Motor neuron (in vitro differentiated cells): Measurements from ENCODE around the gene PCDHGA2. TPM values are rescaled to one million over a fixed set of nuclear protein-coding genes. Genes with fewer than 3 reads are reported as not detected.

ENCODE experiments used
- ATAC-seq, 8 experiments: fragments of 200-7000 bp; cut with Tn5 transposase; replicated peaks in 6 of 8; 2 replicates each; pipeline ENCODE4 v1.8.0; 2021; ENCODE audit warnings: mild to moderate bottlenecking in 8 of 8, moderate library complexity in 8 of 8
- H3K27ac ChIP-seq, 2 donors: fragments of 250-450 bp; sonication (Bioruptor Pico); 2 replicates each; pipeline ENCODE4 v1.9.0; 2021; ENCODE audit warnings: antibody characterized with exemption in 2 of 2, mild to moderate bottlenecking in 2 of 2, moderate library complexity in 1 of 2
- H3K4me1 ChIP-seq, 2 donors: fragments of 250-450 bp; sonication (Bioruptor Pico); replicated peaks in 1 of 2; 2 replicates each; pipeline ENCODE4 v1.6.1; 2021; ENCODE audit warnings: antibody characterized with exemption in 2 of 2, mild to moderate bottlenecking in 2 of 2, moderate library complexity in 1 of 2
- H3K4me3 ChIP-seq, 5 donors: fragments of 250-450 bp; sonication (Bioruptor Pico); 2 replicates each; pipeline ENCODE4 v1.9.0; 2021; ENCODE audit warnings: antibody characterized with exemption in 5 of 5, mild to moderate bottlenecking in 5 of 5, moderate library complexity in 4 of 5
- WGBS, 10 experiments: fragments of 450-650 bp; shearing (Covaris generic); methylation state at CpG; one replicate each; pipeline ENCODE4 v1.0.0; 2022; 5-methylcytosine and 5-hydroxymethylcytosine counted together
- in situ Hi-C, 9 experiments: fragments of 400-800 bp; cut with MboI; loops; one replicate each; pipeline ENCODE4 v1.15.0; 2021; ENCODE audit warnings: low sequenced_read_pairs in 9 of 9, low pct_unique_long_range_greater_than_20kb in 2 of 9; ENCODE audit not compliant: unreplicated experiment in 9 of 9
- total RNA-seq, 8 experiments: library from RNA; unstranded; fragments of 300-600 nt; gene quantifications; 2 replicates each; pipeline versions ENCODE4 v1.2.3 to v1.2.4, GENCODE V29; 2022

PCDHGA2 gene
- total RNA-seq, 8 experiments from 2014 or later, result 0.16 to 1.5 (median 0.34) TPM

GRCh38 chr5:141356133-141356532, 17.6 kb downstream of the PCDHGA2 start:
- in situ Hi-C loops, result no loop called here
- no peak for ATAC-seq

GRCh38 chr5:141356950-141357349, 18.4 kb downstream of the PCDHGA2 start:
- no peak overlapping the region for H3K4me3 ChIP-seq
- in situ Hi-C loops, result no loop called here
- WGBS, 10 experiments, result 51 to 90% methylated on average over 2 to 6 of the region's 19 CpGs; no CpG with 5 or more reads in 8 of the 10 experiments
- no peaks in the 10 kb centered on the region for H3K4me1 ChIP-seq
- H3K27ac ChIP-seq, result no peak overlapping the region
- no peak for ATAC-seq

More at GRCh38 chr5:141356133-141356532, 17.6 kb downstream of the PCDHGA2 start:
- H3K27ac ChIP-seq, result no peak overlapping the region
- 34 to 92% (median 78%) methylated on average over 2 to 4 of the region's 5 CpGs; no CpG with 5 or more reads in 4 of the 10 experiments for WGBS, 10 experiments
- no peak overlapping the region for H3K4me3 ChIP-seq
- H3K4me1 ChIP-seq, result no peaks in the 10 kb centered on the region

GRCh38 chr5:141359790-141360426, 21.3 kb downstream of the PCDHGA2 start, which contains the start of gene PCDHGB2:
Gene PCDHGB2 (plus strand): TSS chr5:141359994. CDS start chr5:141360136, 142 bp downstream.
- in situ Hi-C loops, result no loop called here
- no peak within 1 kb of the TSS for H3K27ac ChIP-seq
- H3K4me3 ChIP-seq, result no peak within 1 kb of the TSS
- WGBS, 10 experiments, result 3 to 92% (median 57%) methylated on average over 4 to 22 of the region's 24 CpGs
- no peak for ATAC-seq
- no peaks in the 10 kb centered on the region for H3K4me1 ChIP-seq

- 0 to 95% (median 84%) methylated on average over 1 to 15 of the region's 15 CpGs for WGBS, 10 experiments
- no peak overlapping the region for H3K27ac ChIP-seq
- no peak overlapping the region for H3K4me3 ChIP-seq
- in situ Hi-C loops, result no loop called here
- no peaks in the 10 kb centered on the region for H3K4me1 ChIP-seq
- no peak for ATAC-seq
Observed at GRCh38 chr5:141360685-141361084, 22.1 kb downstream of the PCDHGA2 start.

GRCh38 chr5:141362719-141363118, 24.2 kb downstream of the PCDHGA2 start:
- Histone ChIP-seq H3K27ac (no peak overlapping the region), H3K4me3 (no peak overlapping the region), H3K4me1 (no peaks in the 10 kb centered on the region)
- ATAC-seq, result no peak
- in situ Hi-C loops, result no loop called here

GRCh38 chr5:141363952-141364660, 25.5 kb downstream of the PCDHGA2 start, which contains the start of gene PCDHGA5:
Gene PCDHGA5 (plus strand): TSS chr5:141364162. CDS start chr5:141364331, 169 bp downstream.
- peak in 1 of 8 experiments; percentile 48 for ATAC-seq
- H3K4me3 ChIP-seq, result no peak within 1 kb of the TSS
- WGBS, 10 experiments, result 0 to 95% (median 90%) methylated on average over 3 to 29 of the region's 34 CpGs
- no peaks in the 10 kb centered on the region for H3K4me1 ChIP-seq
- in situ Hi-C loops, result no loop called here
- H3K27ac ChIP-seq, result no peak within 1 kb of the TSS

GRCh38 chr5:141366016-141366896, 27.7 kb downstream of the PCDHGA2 start:
- no peak overlapping the region for H3K27ac ChIP-seq
- H3K4me1 ChIP-seq, result no peaks in the 10 kb centered on the region
- 29 to 96% (median 88%) methylated on average over 5 to 20 of the region's 46 CpGs for WGBS, 10 experiments
- no peak for ATAC-seq
- H3K4me3 ChIP-seq, result no peak overlapping the region
- in situ Hi-C loops, result no loop called here

GRCh38 chr5:141369994-141370848, 31.7 kb downstream of the PCDHGA2 start, which contains the start of gene PCDHGB3:
Gene PCDHGB3 (plus strand): TSS chr5:141370242. CDS start chr5:141370395, 153 bp downstream.
- H3K4me3 ChIP-seq, result no peak within 1 kb of the TSS
- peak in 3 of 8 experiments; percentile 48 to 99 (median 83) for ATAC-seq
- H3K4me1 ChIP-seq, result no peaks in the 10 kb centered on the region
- 3 to 90% (median 85%) methylated on average over 7 to 22 of the region's 32 CpGs for WGBS, 10 experiments
- no peak within 1 kb of the TSS for H3K27ac ChIP-seq
- in situ Hi-C loops, result no loop called here

GRCh38 chr5:141371572-141372475, 33.3 kb downstream of the PCDHGA2 start:
- H3K4me1 ChIP-seq, result no peaks in the 10 kb centered on the region
- ATAC-seq, result no peak
- 27 to 100% (median 86%) methylated on average over 3 to 24 of the region's 69 CpGs; no CpG with 5 or more reads in 2 of the 10 experiments for WGBS, 10 experiments
- no peak overlapping the region for H3K27ac ChIP-seq
- in situ Hi-C loops, result no loop called here
- H3K4me3 ChIP-seq, result no peak overlapping the region

- 0 to 97% (median 86%) methylated on average over 1 to 25 of the region's 27 CpGs; no CpG with 5 or more reads in 1 of the 10 experiments for WGBS, 10 experiments
- Histone ChIP-seq H3K4me3 (no peak within 1 kb of the TSS), H3K27ac (no peak within 1 kb of the TSS), H3K4me1 (no peaks in the 10 kb centered on the region)
- peak in 1 of 8 experiments; percentile 46 for ATAC-seq
- in situ Hi-C loops, result no loop called here
Observed at GRCh38 chr5:141373673-141374317, 35.2 kb downstream of the PCDHGA2 start, which contains the start of gene PCDHGA6. Gene PCDHGA6 (plus strand): TSS chr5:141373891. CDS start chr5:141374084, 193 bp downstream.

- Histone ChIP-seq H3K27ac (no peak overlapping the region), H3K4me1 (no peaks in the 10 kb centered on the region), H3K4me3 (no peak overlapping the region)
- in situ Hi-C loops, result no loop called here
- ATAC-seq, result no peak
- WGBS, 10 experiments, result 0 to 95% (median 70%) methylated on average over 1 to 10 of the region's 14 CpGs; no CpG with 5 or more reads in 1 of the 10 experiments
Observed at GRCh38 chr5:141374627-141375026, 36.1 kb downstream of the PCDHGA2 start.
